ENCODE measurements around the gene GATAD1.

Gene GATAD1

GRCh38 chr7:92485267-92485892 is 38.1 kb downstream of the GATAD1 start:
- DNase-seq = no peak

DNA sequence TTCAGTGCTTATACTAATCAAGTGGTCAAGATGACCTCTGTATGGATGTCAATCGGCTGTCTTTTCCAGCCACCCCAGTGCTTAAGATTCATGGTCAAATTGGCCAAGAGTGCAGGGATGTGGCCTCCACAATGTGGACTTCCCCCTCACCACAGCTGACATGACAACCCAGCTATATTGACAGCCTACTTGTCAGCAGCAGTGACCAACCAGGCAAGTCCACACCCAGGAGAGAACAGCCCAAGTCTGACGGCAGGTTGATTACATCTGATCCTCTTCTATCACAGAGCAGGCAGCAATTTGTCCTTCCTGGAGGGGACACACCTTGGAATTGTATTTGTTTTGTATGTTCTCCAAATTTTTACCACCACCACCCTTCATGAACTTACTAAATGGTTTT is 38.7 kb downstream of the GATAD1 start:
- no peak for DNase-seq

- no peak for DNase-seq
Observed at GRCh38 chr7:92487804-92488203, 40.5 kb downstream of the GATAD1 start.

- DNase-seq = no peak
Observed at GRCh38 chr7:92489634-92490033, 42.4 kb downstream of the GATAD1 start.

DNA sequence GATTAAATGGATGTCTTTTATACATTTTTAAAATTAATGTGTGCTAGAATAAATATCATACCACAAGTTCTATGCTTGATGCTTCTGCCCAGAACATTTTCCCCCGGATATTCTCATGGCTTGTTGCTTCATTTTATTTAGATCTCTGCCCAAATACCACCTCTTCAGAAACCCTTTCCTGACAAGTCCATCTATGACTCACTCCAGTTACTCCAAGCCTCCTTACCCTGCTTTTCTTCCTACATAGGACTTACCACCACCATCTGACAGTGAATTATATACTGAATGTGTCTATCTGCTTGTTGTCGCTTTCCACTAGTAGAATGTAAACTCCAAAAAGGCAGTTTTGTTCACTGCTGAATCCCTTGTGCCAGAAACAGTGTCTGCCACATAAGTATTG is 49.6 kb downstream of the GATAD1 start:
- no peak for DNase-seq

- no peak for DNase-seq
Observed at GRCh38 chr7:92498557-92498956, 51.3 kb downstream of the GATAD1 start.

- DNase-seq = no peak
Observed at GRCh38 chr7:92503767-92504166, 56.5 kb downstream of the GATAD1 start.

- DNase-seq = no peak
Observed at GRCh38 chr7:92504563-92504962, 57.3 kb downstream of the GATAD1 start.

DNA sequence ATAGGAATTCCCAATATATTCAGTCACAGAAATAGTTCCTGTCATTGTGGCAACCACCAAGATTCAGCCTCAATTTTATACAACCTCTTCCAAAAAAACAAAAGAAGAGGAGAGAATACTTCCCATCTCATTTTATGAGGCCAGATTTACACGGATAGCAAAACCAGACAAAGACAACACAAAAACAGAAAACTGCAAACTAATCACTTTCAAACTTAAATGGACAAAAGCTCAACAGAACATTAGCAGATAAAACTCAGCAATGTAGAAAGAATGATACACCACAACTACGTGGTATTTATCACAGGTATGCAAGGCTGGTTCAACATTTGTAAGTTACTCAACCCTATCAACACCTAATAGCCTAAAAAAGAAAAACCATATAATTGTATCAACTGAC is 59.1 kb downstream of the GATAD1 start:
- no peak for DNase-seq

DNA sequence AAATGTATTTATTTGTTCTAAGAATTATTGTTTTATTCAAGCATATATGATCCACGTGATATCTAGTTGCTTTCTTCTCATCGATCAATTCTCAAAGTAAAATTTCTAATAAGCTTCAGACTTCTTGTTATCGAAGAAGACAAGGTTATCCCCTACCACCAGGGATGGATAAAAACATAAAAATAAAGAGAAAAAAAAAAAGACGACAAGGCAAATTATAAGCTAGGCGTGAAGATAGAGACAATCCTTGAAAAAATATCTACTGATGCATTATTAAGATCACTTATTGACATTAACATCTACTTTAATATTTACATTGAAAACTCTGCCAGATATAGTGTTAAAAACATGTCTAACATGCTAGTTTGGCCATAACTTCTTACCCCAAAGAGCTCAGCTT is 61.7 kb downstream of the GATAD1 start:
- DNase-seq = no peak

Measured in NCI-H1092 (cell line).